ENCODE results near the gene UIMC1.

UIMC1 gene

GRCh38 chr5:176859916-176860315, 146.7 kb downstream of the UIMC1 start:
- Histone ChIP-seq H3F3A (ENCODE audit: insufficient read depth) (no peaks in the 10 kb centered on the region), H3K9me2 (replicated peaks; ENCODE audit: insufficient read depth, low read length) (no peaks in the 10 kb centered on the region), H2AFZ (ENCODE audit: low read depth, low read length, severe bottlenecking) (no peak overlapping the region), H3K27me3 (ENCODE audit: low read length) (no peaks in the 10 kb centered on the region), H3K27ac (ENCODE audit: low read depth, low read length) (no peak overlapping the region), H3K36me3 (ENCODE audit: low read length) (no peaks in the 10 kb centered on the region), H3K4me3 (ENCODE audit: insufficient read depth, low read length, poor library complexity, severe bottlenecking) (no peak overlapping the region), H3K9ac (ENCODE audit: low read length) (no peak overlapping the region), H3K9me3 (ENCODE audit: insufficient read depth, low read length) (no peaks in the 10 kb centered on the region), H3K4me2 (ENCODE audit: low read depth, low read length, poor library complexity, severe bottlenecking) (no peak overlapping the region), H3K79me2 (ENCODE audit: insufficient read depth, low read length) (no peaks in the 10 kb centered on the region), H4K20me1 (ENCODE audit: low read depth, low read length) (no peaks in the 10 kb centered on the region)
- no peak for TF ChIP-seq EZH2phosphoT487 (conservative IDR thresholded peaks at IDR 0.05; ENCODE audit: low read length)
- no peak for TF ChIP-seq CTCF (IDR thresholded peaks at IDR 0.05; ENCODE audit: insufficient read depth, low read length, poor library complexity, severe bottlenecking)

- no peak overlapping the region for H3K4me3 ChIP-seq (ENCODE audit: insufficient read depth, low read length, poor library complexity, severe bottlenecking)
- H3K79me2 ChIP-seq (ENCODE audit: insufficient read depth, low read length): no peaks in the 10 kb centered on the region
- no peak overlapping the region for H2AFZ ChIP-seq (ENCODE audit: low read depth, low read length, severe bottlenecking)
- no peaks in the 10 kb centered on the region for H3K36me3 ChIP-seq (ENCODE audit: low read length)
- TF ChIP-seq CTCF (IDR thresholded peaks at IDR 0.05; ENCODE audit: insufficient read depth, low read length, poor library complexity, severe bottlenecking): no peak
- TF ChIP-seq EZH2phosphoT487 (conservative IDR thresholded peaks at IDR 0.05; ENCODE audit: low read length): no peak
- H3K9me3 ChIP-seq (ENCODE audit: insufficient read depth, low read length): no peaks in the 10 kb centered on the region
- H4K20me1 ChIP-seq (ENCODE audit: low read depth, low read length): no peaks in the 10 kb centered on the region
- no peak overlapping the region for H3K27ac ChIP-seq (ENCODE audit: low read depth, low read length)
- H3K9me2 ChIP-seq (replicated peaks; ENCODE audit: insufficient read depth, low read length): no peaks in the 10 kb centered on the region
- H3K27me3 ChIP-seq (ENCODE audit: low read length): no peaks in the 10 kb centered on the region
- no peak overlapping the region for H3K4me2 ChIP-seq (ENCODE audit: low read depth, low read length, poor library complexity, severe bottlenecking)
- no peaks in the 10 kb centered on the region for H3F3A ChIP-seq (ENCODE audit: insufficient read depth)
- H3K9ac ChIP-seq (ENCODE audit: low read length): no peak overlapping the region
These were observed 148.7 kb downstream of the UIMC1 start for GRCh38 chr5:176857894-176858273.

- Histone ChIP-seq H3K27me3 (ENCODE audit: low read length) (no peaks in the 10 kb centered on the region), H3K9me2 (replicated peaks; ENCODE audit: insufficient read depth, low read length) (no peaks in the 10 kb centered on the region), H3K36me3 (ENCODE audit: low read length) (no peaks in the 10 kb centered on the region), H3K79me2 (ENCODE audit: insufficient read depth, low read length) (no peaks in the 10 kb centered on the region), H3K4me3 (ENCODE audit: insufficient read depth, low read length, poor library complexity, severe bottlenecking) (no peak overlapping the region), H3F3A (ENCODE audit: insufficient read depth) (no peaks in the 10 kb centered on the region), H3K4me2 (ENCODE audit: low read depth, low read length, poor library complexity, severe bottlenecking) (no peak overlapping the region), H3K9ac (ENCODE audit: low read length) (no peak overlapping the region), H3K27ac (ENCODE audit: low read depth, low read length) (no peak overlapping the region), H3K9me3 (ENCODE audit: insufficient read depth, low read length) (no peaks in the 10 kb centered on the region), H4K20me1 (ENCODE audit: low read depth, low read length) (no peaks in the 10 kb centered on the region), H2AFZ (ENCODE audit: low read depth, low read length, severe bottlenecking) (no peak overlapping the region)
- TF ChIP-seq EZH2phosphoT487 (conservative IDR thresholded peaks at IDR 0.05; ENCODE audit: low read length) (no peak), CTCF (IDR thresholded peaks at IDR 0.05; ENCODE audit: insufficient read depth, low read length, poor library complexity, severe bottlenecking) (no peak)
These were observed 149.2 kb downstream of the UIMC1 start for GRCh38 chr5:176857216-176857893.

Measured in SU-DHL-6 (cell line).